ENCODE measurements around the gene GRWD1. TPM values are rescaled to one million over a fixed set of nuclear protein-coding genes. Genes with fewer than 3 reads are reported as not detected.

The GRWD1 gene
- total RNA-seq, 1 experiment from 2014 or later = 56.7 TPM

- intact Hi-C loops (cut with micrococcal nuclease; ENCODE audit: unreplicated experiment) = no loop called here
- CTCF ChIA-PET = no interaction called here
- Histone ChIP-seq H3K9me3 (ENCODE audit: control insufficient read depth, insufficient read depth, low read depth, low read length) (no peaks in the 10 kb centered on the region), H3K4me1 (ENCODE audit: control insufficient read depth, insufficient read depth, low read length) (peaks cover 2% of the 10 kb centered on the region), H3K27ac (ENCODE audit: low read length) (no peak overlapping the region), H3K36me3 (ENCODE audit: control insufficient read depth, insufficient read depth, low read length) (no peaks in the 10 kb centered on the region), H3K4me3 (ENCODE audit: low read depth in 2 of 2, low read length in 2 of 2) (no peak overlapping the region), H3K27me3 (ENCODE audit: control insufficient read depth, insufficient read depth, low read length) (no peaks in the 10 kb centered on the region)
- no peak for DNase-seq (ENCODE audit: low read depth, low spot score)
- BruUV-seq (replicated peaks) = no TSS peak
- no peak for TF ChIP-seq SIN3A (IDR thresholded peaks at IDR 0.05; ENCODE audit: borderline replicate concordance, insufficient read depth, low read depth, low read length)
- no peak for TF ChIP-seq CTCF (IDR thresholded peaks at IDR 0.05)
- TF ChIP-seq POLR2AphosphoS5 (IDR thresholded peaks at IDR 0.05; ENCODE audit: low read depth, low read length) = no peak
- TF ChIP-seq TCF7L2 (IDR thresholded peaks at IDR 0.05; ENCODE audit: low read depth, low read length) = no peak
- no peak for TF ChIP-seq REST (IDR thresholded peaks at IDR 0.05; ENCODE audit: insufficient read depth in 1 of 2, low read depth in 2 of 2, low read length in 1 of 2)
- ATAC-seq = no peak
- POLR2A ChIA-PET = no interaction called here
- in situ Hi-C loops (cut with HindIII; ENCODE audit: low pct_unique_long_range_greater_than_20kb, low sequenced_read_pairs) = no loop called here
Observed at GRCh38 chr19:48466561-48467325, 21.0 kb downstream of the GRWD1 start.

GRCh38 chr19:48468772-48469288 is 23.0 kb downstream of the GRWD1 start:
- H3K4me1 ChIP-seq (ENCODE audit: control insufficient read depth, insufficient read depth, low read length) = peaks cover 2% of the 10 kb centered on the region
- H3K27ac ChIP-seq (ENCODE audit: low read length) = peak overlapping the region; percentile 76
- no TSS peak for BruUV-seq (replicated peaks)
- peaks cover 2% of the 10 kb centered on the region; the same call in 1 of the 2 replicates for H3K36me3 ChIP-seq (ENCODE audit: control insufficient read depth, insufficient read depth, low read length)
- ChIA-PET POLR2A (no interaction called here), CTCF (no interaction called here)
- intact Hi-C loops (cut with micrococcal nuclease; ENCODE audit: unreplicated experiment) = no loop called here
- in situ Hi-C loops (cut with HindIII; ENCODE audit: low pct_unique_long_range_greater_than_20kb, low sequenced_read_pairs) = no loop called here
- DNase-seq (ENCODE audit: low read depth, low spot score) (peak; percentile 95), ATAC-seq (peak; percentile 93)
- H3K27me3 ChIP-seq (ENCODE audit: control insufficient read depth, insufficient read depth, low read length) = no peaks in the 10 kb centered on the region
- no peak; the same call in 1 of the 2 replicates for TF ChIP-seq POLR2AphosphoS5 (IDR thresholded peaks at IDR 0.05; ENCODE audit: low read depth, low read length)
- peak; percentile 39; the same call in 1 of the 2 replicates for TF ChIP-seq SIN3A (IDR thresholded peaks at IDR 0.05; ENCODE audit: borderline replicate concordance, insufficient read depth, low read depth, low read length)
- no peaks in the 10 kb centered on the region for H3K9me3 ChIP-seq (ENCODE audit: control insufficient read depth, insufficient read depth, low read depth, low read length)
- H3K4me3 ChIP-seq (ENCODE audit: low read depth in 2 of 2, low read length in 2 of 2) = peak overlapping the region; percentile 57 to 81
